Cerebellar cortex (tissue), 1 donor: ENCODE data around the gene ZNF618.
"Not testable (repeated sequence)": the region's sequence is repeated elsewhere in the genome, so short reads cannot be mapped to it uniquely, and the experiment has no call there.

Source experiments
- DNase-seq: peaks from one replicate; pipeline ENCODE4 v3.0.0-alpha.2; 2015; ENCODE audit warnings: low spot score

ZNF618 gene

DNA sequence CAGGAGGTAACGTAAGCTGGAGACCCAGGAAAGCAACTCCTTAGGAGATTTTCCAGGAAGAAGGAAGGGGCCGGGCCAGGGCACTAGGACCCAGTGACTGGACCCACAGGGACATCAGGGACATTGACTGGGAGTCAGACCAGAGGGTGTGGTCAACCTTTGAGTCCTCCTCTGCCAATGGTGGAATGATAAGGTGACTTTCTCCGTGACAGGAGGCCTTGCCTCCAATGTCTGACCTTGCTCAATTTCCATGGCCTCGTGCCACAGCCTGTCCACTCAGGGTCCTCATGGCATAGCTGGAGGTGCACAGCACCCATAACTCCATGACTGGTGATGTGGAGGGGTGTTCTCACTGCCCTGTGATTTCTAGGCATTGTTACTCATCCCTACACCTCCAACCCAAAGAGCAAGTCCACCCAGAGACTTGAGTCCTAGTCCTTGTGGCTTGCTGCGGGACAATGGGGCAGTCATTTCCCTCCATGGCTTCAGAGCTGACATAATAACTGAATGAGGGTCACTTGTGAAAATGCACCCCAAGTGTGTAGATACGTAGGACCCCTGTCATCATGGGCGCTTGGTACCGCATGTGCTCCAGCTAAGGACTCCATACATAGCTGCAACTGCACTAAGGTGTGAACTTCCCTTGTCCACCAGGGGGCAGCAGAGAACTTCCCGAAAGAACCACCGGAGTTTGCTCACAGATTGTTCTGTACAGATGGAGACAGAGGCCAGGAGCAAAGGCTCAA lies 206.1 kb downstream of the ZNF618 start:
- DNase-seq: peak; percentile 95

DNA sequence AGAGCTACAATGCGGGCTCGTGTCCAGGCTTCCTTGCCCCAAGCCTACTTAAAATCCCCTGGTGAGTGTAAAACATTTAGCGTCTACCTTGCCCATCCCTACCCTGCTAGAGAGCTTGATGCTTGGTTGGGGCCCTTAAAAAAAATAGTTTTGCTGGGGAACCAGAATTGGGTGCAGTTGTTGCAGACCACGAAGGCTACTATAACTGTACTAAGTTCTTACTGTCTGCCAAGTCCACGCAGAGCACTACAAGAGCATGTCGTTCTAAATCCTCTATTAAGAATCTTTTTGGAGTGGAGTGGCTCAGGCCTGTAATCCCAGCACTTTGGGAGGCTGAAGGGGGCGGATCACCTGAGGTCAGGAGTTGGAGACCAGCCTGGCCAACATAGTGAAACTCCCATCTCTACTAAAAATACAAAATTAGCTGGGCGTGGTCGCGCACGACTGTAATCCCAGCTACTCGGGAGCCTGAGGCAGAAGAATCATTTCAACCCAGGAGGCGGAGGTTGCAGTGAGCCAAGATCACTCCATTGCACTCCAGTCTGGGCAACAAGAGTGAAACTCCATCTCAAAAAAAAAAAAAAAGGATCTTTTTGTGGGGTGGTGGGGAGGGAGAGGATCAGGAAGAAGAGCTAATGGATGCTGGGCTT lies 206.8 kb downstream of the ZNF618 start:
- not testable (repeated sequence) for DNase-seq

DNA sequence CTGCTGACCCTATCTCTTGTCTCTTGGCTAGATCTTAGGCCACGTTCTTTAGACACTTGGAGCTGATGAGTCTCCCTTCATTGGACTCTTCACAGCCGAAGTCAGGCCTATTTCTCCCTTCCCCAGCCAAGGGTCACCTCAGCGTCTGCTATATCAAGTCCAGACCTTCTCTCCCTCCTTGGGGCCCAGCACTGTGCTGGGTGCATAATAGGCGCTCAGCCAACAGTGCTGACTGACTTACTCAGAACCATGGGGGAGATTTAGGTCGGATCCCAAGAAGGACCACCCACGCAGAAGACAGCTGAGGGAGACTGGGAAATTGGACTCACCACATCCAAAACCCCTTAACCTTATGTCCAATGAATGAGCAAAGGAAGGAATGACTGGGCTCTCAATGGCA lies 207.6 kb downstream of the ZNF618 start:
- no peak for DNase-seq

DNA sequence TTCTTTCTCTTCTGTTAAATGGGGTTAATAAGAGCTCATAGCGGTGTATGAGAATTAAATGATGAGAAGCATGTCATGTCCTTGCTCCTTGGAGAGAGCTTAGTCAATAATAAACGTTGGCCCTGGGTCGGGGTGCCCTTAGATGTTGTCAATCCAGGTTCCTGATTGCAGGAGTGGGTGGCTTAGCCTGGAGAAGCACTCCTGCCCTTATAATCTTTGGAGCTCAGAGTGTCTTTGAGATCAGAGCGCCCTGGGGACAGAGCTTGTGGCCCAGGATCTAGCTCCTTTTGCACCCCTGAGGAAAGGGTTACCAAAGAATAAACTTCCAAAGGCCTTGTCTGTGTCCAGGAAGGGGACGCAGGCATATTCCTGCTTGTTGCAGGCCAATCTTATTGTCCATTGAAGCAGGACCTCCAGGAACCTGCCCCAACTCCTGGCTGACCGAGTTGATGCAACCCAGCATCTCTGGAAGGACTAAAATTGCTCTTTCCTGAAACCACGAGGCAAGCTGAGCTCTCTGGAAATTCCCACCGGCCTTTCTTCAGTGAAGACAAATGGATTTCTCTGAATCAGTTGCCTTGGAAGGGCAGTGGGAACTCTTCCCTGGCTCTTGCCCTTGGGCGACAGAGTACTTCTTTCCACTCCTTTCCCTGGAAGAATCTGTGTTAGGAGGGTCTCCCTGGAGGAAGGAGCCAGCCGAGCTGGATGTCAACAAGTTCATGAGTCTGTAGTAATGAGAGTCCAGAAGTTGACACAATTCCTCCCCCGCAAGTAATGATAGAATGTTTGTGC lies 208.4 kb downstream of the ZNF618 start:
- no peak for DNase-seq

DNA sequence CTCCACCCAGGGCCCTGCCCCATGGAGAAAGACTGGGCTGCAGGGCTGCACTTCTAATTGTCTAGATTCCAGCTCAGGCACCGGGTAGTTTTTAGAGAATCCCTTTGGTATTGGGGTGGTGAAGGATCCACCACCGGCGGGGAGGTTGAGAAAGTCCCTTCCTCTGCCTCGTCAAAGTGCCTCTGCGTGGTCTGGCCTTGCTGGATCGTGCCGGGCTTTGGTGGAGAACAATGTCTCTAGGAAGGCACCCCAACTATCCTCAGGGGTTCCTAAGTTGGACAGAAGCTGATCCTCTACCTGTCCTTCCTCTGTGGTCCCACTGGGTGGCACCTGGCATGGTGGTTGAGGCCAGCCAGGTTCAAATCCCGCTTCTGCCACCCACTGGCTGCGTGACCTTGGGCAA lies 209.3 kb downstream of the ZNF618 start:
- no peak for DNase-seq

DNA sequence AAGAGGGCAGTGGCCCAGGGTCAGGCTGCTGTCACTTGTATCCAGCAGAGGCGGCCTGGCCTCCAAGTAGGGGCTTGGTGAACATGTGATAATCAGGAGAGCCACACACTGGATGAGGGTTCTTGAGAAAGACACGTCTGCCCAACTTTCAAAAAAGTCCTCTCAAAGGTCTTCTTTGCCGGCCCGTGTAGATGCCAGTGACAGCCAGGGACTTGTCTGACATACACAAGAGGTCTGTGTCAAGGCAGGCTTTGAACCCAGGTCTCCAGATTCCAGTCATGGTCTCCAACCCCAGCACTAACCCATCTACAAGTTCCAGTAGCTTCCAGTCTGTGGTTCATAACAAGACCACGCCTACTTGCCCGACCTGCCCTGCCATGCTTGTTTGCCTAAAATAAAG lies 209.9 kb downstream of the ZNF618 start:
- DNase-seq: no peak

DNA sequence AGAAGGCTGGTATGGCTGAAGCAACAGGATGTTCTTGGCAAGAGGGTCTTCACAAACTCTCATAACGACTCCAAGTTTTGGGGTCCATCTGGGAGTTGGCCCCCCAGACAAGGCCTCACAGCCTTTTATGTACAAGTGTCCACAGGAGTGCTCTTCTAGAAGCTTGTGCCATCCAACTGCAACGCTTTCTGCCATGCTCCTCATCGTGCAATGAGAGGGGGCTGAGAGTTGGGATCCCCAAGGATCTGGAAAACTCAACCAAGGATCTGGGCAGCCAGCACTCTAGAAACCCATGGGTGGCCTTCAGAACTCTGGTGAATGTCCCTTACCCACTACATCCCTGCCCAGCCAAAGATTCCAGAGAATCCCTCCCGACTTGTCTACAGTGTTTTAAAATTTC lies 210.5 kb downstream of the ZNF618 start:
- DNase-seq: no peak

DNA sequence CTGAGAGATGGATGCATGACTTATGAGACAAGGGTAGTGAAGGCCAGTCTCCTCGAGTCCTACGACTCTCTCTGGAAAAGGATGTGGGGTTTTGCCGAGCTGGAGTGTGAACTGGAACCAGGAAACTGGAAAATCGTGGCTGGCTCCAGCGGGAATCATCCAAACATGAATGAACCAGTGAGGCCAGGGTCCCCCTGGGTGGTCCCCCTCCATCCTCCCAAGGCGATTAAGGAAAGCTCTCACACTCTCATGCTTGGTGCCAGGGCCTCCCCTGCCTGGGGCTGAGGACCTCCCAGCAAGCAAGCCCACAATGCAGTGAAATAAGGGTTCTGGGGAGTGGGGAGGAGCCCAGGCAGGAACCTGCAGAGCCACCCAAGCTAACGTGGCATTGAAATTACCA lies 211.6 kb downstream of the ZNF618 start:
- DNase-seq: no peak

DNA sequence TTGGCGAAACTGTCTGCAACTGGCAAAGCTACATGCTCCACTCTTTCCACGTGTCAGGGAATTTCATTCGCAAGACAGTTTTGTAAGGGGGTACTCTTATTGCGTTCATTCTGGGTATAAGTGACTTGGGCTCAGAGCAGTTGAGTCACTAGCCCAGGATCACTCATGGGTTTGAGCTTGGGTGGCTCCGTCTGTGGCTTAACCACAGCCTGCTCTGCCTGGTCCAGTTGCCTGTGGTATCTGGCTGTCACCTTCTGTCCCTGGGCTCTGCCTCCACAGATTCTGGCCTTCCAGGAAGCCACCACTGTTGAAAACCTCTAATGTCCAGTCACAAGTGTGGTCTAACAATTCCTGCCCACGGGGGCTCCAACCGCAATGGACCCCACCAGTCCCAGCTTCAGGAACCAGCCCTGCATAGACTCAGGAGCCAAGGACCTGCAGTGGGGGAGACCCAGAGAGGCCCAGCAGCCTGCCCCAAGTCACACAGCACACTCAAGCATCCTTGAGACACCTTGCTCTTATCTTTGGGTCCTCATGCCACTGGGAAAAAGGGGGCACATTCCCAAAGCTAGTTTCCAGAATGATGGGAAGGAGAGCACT lies 212.6 kb downstream of the ZNF618 start:
- no peak for DNase-seq

DNA sequence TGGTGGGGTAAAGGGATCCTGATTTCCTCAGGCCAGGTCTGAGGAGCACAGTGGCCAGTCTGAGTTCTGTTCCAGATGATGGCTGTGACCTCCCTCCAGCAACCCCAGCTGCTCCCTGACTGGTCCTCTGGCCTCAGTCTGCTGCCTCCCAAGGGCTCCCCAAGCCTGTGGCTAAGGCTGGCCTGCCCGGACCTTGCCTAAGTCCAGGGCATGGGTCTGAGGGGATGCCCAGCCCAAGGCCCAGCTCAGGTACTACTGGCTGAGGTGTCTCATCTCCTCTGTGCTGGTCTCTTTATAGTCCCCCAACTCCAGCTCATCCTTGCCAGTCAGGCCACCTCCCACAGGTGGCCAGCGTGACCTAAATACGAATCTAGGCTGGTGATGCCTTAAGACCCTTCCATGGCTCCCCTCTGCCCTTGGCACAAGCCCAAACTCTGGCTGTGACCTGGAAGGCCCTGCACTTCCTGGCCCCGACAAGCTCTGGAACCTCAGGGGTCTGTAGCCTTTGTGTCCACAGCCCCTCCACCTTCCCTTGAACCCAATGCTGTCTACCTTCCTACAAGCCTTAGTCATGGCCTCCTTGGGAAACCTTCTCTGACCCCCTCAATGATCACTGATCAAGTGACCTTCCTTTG lies 213.2 kb downstream of the ZNF618 start:
- no peak for DNase-seq

DNA sequence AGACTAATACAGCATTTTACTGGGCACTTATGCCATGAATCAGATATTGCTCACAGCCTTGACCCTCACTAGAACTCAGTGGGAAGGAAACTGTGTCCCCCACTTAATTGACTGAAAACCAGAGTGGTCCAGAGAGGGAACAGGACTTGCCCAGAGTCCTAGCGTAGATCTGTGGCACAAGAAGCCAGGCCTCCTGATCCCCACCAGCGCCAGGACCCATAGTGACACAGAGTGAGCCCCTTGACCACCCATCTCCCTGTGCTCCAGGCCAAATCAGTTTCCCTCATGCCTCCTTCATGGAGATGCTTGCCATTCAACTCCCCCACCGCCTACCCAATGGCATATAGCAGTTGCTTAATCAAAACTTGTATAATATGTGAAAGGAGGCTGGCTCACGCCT lies 214.7 kb downstream of the ZNF618 start:
- no peak for DNase-seq

DNA sequence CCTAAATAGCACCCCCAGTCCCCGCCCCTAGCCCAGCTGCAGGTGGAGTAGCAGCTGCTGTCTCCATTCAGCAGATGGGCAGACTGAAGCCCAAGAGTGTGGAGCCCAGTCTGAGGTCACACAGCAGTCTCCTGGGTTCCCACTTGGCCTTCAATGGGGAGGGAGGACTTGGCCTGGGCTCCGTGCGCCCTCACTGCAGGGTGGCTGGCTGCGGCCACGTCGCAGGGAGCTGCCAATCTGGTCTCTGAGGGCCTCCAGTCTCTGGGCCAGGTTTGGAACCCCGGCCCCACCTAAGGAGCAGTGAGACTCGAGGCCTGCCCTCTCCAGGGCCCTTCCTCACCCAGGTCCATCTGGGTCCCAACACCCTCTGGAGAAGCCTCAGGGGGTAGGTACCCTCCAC lies 215.6 kb downstream of the ZNF618 start:
- DNase-seq: no peak

DNA sequence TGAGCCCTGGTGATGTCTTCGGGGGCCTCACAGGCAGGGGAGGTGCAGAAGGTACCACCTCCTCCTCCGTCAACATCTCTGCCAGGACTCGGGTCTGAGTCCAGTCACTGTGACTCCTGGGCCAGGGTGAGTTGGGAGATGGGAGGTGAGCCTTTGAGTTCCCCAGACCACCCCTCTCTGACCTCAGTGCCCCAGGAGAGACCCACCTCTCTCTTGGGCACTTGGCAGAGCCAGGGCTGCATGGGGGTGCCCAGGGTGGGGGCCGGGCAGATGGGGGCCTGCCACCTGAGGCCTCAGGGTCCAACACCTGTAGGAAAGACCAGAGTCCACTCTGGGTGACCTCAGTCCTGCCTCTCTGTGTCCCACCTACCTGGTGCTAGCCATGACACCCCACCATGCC lies 216.2 kb downstream of the ZNF618 start:
- no peak for DNase-seq

DNA sequence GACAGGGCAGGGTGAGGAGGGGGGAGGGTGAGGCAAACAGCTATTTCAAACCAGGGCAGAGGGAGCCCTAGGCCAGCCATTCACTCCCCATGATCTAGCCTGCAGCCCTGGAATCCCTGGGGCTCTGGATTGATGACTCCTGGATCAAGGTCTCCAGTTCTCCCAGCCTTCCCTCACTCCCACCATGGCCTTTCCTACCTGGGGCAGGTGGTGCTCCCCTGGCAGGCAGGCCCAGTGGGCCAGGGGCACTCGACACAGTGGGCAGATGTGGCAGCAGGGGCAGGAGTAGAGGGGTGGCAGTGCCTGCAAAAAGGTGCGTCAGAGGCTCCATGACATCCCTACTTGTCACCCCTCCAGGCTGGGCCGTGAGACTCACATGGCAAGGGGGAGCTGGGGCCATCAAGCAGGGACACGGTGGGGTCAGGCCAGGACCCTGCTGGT lies 216.9 kb downstream of the ZNF618 start:
- DNase-seq: no peak

DNA sequence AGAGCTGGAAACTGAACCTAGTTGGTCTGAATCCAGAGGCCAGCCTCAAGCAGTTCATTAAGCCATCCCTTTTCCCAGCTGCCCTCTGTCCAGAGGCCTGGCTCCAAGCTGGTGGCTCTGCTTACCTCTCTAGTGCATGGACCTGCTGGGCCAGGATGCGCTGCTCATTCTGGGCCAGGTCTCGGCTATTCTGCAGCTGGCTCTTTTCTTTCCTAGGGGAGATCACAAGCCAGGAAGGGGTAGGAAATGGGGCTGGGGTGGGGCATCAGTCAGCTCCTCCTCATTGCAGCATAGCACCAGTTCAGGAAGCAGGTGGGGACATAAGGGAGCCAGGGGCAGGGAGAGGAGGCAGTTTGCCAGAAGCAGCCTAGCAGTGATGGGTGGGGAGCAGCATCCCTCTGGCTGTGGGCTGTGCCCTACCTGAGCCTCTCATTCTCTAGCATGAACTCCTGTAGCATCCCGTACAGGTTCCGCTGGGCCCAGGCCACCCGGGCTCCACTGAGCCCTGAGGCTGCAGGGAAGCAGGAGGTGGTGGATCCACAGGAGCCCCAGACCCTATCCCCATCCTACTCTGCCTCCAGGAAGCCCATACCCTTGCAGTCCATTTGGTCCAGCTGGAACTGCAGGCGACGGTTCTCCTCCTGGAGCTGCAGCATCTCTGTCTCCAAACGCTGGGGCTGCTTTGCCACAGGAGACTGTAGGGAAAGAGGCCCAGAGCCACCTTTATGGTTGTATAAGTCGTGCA lies 217.8 kb downstream of the ZNF618 start:
- DNase-seq: no peak

DNA sequence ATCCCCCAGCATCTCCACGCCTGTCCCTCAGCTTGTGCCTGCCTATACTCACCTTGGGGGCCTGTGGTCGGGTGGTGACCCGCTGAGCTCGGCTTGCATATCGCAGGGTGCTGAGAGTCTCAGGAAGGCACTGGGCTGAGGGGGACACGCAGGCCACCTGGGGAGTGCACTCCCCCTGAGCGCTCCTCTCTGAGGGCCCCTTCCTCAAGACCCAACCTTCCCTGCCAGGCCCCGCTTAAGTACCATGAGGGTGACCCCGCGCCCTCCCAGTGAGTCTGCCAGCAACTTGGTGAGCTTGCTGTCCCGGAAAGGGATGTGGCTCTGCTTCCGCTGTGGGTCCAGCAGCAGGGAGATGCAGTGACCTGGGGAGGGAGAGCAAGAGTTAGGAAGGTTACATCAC lies 218.9 kb downstream of the ZNF618 start:
- no peak for DNase-seq

DNA sequence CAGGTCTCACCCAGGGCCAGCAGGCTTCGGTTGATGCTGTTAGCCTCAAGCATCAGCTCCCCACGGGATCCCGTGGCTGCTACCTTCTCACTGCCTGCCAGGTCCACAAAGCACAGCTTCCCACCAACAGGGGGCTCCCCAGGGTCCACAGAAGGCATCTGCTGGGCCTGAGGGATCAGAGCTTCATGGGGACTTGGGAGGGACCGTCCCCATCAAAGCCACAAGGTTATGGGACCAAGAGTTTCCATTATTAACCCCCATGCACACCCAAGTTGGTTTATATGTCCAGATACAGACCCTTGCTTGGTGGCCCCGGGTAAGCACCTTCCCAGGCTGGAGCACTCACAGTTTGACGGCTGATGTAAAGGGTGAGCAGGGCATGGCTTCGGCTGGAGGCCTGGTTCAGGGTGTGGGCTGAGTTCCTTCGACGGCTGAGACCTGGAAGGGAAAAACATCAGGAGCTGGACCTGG lies 220.0 kb downstream of the ZNF618 start:
- DNase-seq: no peak

DNA sequence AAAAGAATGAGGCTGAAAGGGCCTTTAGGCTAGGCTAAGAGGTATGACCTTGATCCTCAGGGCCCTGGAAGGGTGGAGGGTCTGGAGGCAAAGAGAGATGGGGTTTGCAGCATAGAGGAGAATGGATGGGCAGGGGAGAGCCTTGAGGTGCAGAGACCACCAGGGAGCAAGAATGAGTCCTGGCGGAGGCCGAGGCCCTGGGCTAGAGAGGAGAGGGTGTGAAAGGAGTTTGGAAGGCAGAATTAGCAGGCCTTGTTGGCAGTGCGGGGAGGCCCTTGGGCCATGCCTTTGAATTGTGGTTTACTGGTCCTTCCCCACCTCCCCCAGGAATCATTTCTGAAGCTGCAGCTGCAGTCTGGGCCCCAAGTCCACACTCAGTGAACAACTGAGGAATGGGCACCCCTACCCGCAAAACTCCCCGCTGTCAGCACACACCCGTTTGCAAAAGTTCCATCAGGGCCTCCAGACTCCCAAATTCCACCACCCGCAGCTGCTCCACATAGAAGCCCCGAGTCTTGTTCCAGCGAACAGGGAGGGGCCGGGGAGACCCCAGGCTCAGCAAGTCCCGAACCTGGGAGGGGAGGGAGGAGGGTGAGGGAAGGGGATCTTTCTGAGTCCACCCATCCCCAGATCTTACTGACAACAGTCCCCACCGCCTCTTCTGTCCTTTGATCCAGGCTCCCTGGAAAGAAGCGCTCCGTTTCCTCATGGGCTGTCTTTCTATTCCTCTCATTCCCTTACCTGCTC lies 220.9 kb downstream of the ZNF618 start:
- DNase-seq: no peak

DNA sequence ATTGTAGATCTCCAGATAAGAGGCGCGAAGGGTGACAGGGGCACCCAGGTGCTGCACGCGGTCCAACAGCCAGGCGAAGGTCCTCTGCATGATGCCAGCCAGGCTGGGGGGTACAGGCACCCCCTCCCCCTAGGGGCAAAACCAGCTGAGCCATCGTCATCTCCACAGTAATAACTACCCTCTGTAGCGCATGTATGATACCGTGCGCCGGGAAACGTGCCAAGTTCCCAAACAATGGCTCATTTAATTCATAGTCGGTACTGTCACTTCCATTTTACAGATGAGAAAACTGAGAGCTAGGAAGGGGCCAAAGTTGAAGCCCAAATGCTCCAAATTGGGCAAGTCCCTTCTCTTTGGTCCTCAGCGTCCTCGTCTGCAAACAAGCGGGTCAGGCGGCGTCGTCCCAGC lies 221.5 kb downstream of the ZNF618 start:
- DNase-seq: no peak
